ENCODE measurements around the gene ADGRB2.

DNA sequence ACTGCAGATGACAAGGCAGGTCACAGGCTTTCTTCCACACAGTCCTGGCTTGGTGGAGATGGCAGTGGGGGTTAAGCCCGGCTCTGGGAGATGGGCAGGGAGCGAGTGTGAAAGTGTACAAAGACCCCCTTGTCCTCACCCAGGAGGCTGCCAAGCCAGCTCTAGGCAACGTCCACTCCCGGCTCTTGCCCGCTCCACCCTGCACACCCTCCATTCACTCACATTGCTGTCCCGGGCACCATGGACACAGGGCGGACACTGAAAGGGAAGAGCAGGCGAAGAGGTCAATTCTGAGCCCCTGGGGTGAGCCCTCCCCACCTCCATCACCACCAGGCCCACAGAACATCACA is 69.2 kb downstream of the ADGRB2 start:
- TF ChIP-seq, protein P1, sequence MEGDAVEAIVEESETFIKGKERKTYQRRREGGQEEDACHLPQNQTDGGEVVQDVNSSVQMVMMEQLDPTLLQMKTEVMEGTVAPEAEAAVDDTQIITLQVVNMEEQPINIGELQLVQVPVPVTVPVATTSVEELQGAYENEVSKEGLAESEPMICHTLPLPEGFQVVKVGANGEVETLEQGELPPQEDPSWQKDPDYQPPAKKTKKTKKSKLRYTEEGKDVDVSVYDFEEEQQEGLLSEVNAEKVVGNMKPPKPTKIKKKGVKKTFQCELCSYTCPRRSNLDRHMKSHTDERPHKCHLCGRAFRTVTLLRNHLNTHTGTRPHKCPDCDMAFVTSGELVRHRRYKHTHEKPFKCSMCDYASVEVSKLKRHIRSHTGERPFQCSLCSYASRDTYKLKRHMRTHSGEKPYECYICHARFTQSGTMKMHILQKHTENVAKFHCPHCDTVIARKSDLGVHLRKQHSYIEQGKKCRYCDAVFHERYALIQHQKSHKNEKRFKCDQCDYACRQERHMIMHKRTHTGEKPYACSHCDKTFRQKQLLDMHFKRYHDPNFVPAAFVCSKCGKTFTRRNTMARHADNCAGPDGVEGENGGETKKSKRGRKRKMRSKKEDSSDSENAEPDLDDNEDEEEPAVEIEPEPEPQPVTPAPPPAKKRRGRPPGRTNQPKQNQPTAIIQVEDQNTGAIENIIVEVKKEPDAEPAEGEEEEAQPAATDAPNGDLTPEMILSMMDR (IDR thresholded peaks at IDR 0.05) = no peak
- TF ChIP-seq POLR2AphosphoS5 (IDR thresholded peaks at IDR 0.05) (no peak), POLR2A (IDR thresholded peaks at IDR 0.05) (no peak)
